ENCODE data around the gene DAP3. TPM values are rescaled to one million over a fixed set of nuclear protein-coding genes. Genes with fewer than 3 reads are reported as not detected.
"Not testable (repeated sequence)": the region's sequence is repeated elsewhere in the genome, so short reads cannot be mapped to it uniquely, and the experiment has no call there.

DAP3 gene
- total RNA-seq, 1 experiment from 2014 or later = 136 TPM

GRCh38 chr1:155717041-155717440 lies 28.1 kb downstream of the DAP3 start:
- ChIA-PET POLR2A (no interaction called here), CTCF (no interaction called here)
- in situ Hi-C loops (cut with HindIII; ENCODE audit: low pct_unique_long_range_greater_than_20kb, low sequenced_read_pairs) = no loop called here
- TF ChIP-seq, protein P1, sequence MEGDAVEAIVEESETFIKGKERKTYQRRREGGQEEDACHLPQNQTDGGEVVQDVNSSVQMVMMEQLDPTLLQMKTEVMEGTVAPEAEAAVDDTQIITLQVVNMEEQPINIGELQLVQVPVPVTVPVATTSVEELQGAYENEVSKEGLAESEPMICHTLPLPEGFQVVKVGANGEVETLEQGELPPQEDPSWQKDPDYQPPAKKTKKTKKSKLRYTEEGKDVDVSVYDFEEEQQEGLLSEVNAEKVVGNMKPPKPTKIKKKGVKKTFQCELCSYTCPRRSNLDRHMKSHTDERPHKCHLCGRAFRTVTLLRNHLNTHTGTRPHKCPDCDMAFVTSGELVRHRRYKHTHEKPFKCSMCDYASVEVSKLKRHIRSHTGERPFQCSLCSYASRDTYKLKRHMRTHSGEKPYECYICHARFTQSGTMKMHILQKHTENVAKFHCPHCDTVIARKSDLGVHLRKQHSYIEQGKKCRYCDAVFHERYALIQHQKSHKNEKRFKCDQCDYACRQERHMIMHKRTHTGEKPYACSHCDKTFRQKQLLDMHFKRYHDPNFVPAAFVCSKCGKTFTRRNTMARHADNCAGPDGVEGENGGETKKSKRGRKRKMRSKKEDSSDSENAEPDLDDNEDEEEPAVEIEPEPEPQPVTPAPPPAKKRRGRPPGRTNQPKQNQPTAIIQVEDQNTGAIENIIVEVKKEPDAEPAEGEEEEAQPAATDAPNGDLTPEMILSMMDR (IDR thresholded peaks at IDR 0.05) = no peak
- TF ChIP-seq SIN3A (IDR thresholded peaks at IDR 0.05; ENCODE audit: borderline replicate concordance, insufficient read depth, low read depth, low read length) (no peak), POLR2AphosphoS5 (IDR thresholded peaks at IDR 0.05; ENCODE audit: low read depth, low read length) (no peak), REST (IDR thresholded peaks at IDR 0.05; ENCODE audit: insufficient read depth in 1 of 2, low read depth in 2 of 2, low read length in 1 of 2) (no peak), TCF7L2 (IDR thresholded peaks at IDR 0.05; ENCODE audit: low read depth, low read length) (no peak)
- H3K4me1 ChIP-seq (ENCODE audit: control insufficient read depth, insufficient read depth, low read length) = no peaks in the 10 kb centered on the region
- H3K4me3 ChIP-seq (ENCODE audit: low read depth in 2 of 2, low read length in 2 of 2) = no peak overlapping the region
- DNase-seq (ENCODE audit: low read depth, low spot score) (no peak), ATAC-seq (no peak)
- intact Hi-C loops (cut with micrococcal nuclease; ENCODE audit: unreplicated experiment) = no loop called here
- no peaks in the 10 kb centered on the region for H3K9me3 ChIP-seq (ENCODE audit: control insufficient read depth, insufficient read depth, low read depth, low read length)
- BruUV-seq (replicated peaks) = no TSS peak
- H3K27me3 ChIP-seq (ENCODE audit: control insufficient read depth, insufficient read depth, low read length) = no peaks in the 10 kb centered on the region
- H3K36me3 ChIP-seq (ENCODE audit: control insufficient read depth, insufficient read depth, low read length) = peaks cover 6% of the 10 kb centered on the region; the same call in 1 of the 2 replicates
- no peak overlapping the region for H3K27ac ChIP-seq (ENCODE audit: low read length)

GRCh38 chr1:155718524-155719115 lies 29.7 kb downstream of the DAP3 start:
- H3K4me3 ChIP-seq (ENCODE audit: low read depth in 2 of 2, low read length in 2 of 2); H3K9me3 ChIP-seq (ENCODE audit: control insufficient read depth, insufficient read depth, low read depth, low read length); ATAC-seq; H3K27ac ChIP-seq (ENCODE audit: low read length); H3K27me3 ChIP-seq (ENCODE audit: control insufficient read depth, insufficient read depth, low read length); H3K4me1 ChIP-seq (ENCODE audit: control insufficient read depth, insufficient read depth, low read length); H3K36me3 ChIP-seq (ENCODE audit: control insufficient read depth, insufficient read depth, low read length); DNase-seq (ENCODE audit: low read depth, low spot score); BruUV-seq (replicated peaks); intact Hi-C loops (cut with micrococcal nuclease; ENCODE audit: unreplicated experiment); CTCF ChIA-PET; POLR2A ChIA-PET; in situ Hi-C loops (cut with HindIII; ENCODE audit: low pct_unique_long_range_greater_than_20kb, low sequenced_read_pairs): not testable (repeated sequence)

GRCh38 chr1:155719703-155720102 lies 30.8 kb downstream of the DAP3 start:
- no peak overlapping the region for H3K27ac ChIP-seq (ENCODE audit: low read length)
- intact Hi-C loops (cut with micrococcal nuclease; ENCODE audit: unreplicated experiment) (no loop called here), in situ Hi-C loops (cut with HindIII; ENCODE audit: low pct_unique_long_range_greater_than_20kb, low sequenced_read_pairs) (no loop called here)
- H3K4me3 ChIP-seq (ENCODE audit: low read depth in 2 of 2, low read length in 2 of 2) = no peak overlapping the region
- peaks cover 4% of the 10 kb centered on the region for H3K36me3 ChIP-seq (ENCODE audit: control insufficient read depth, insufficient read depth, low read length)
- H3K9me3 ChIP-seq (ENCODE audit: control insufficient read depth, insufficient read depth, low read depth, low read length) = no peaks in the 10 kb centered on the region
- no TSS peak for BruUV-seq (replicated peaks)
- POLR2A ChIA-PET = no interaction called here
- ATAC-seq (no peak), DNase-seq (ENCODE audit: low read depth, low spot score) (no peak)
- TF ChIP-seq TCF7L2 (IDR thresholded peaks at IDR 0.05; ENCODE audit: low read depth, low read length) (no peak), POLR2AphosphoS5 (IDR thresholded peaks at IDR 0.05; ENCODE audit: low read depth, low read length) (no peak), SIN3A (IDR thresholded peaks at IDR 0.05; ENCODE audit: borderline replicate concordance, insufficient read depth, low read depth, low read length) (no peak), REST (IDR thresholded peaks at IDR 0.05; ENCODE audit: insufficient read depth in 1 of 2, low read depth in 2 of 2, low read length in 1 of 2) (no peak)
- TF ChIP-seq, protein P1 (IDR thresholded peaks at IDR 0.05) = no peak
- CTCF ChIA-PET = interaction anchor here (0.5 to 0.7 kb wide), 2 partner anchors 82 to 110 kb away, joined by 3 to 8 read pairs; partner anchors contain the start of gene MSTO1
- H3K27me3 ChIP-seq (ENCODE audit: control insufficient read depth, insufficient read depth, low read length) = no peaks in the 10 kb centered on the region
- no peaks in the 10 kb centered on the region for H3K4me1 ChIP-seq (ENCODE audit: control insufficient read depth, insufficient read depth, low read length)
